ENCODE data around the gene SLCO4A1. TPM values are rescaled to one million over a fixed set of nuclear protein-coding genes. Genes with fewer than 3 reads are reported as not detected.

SLCO4A1 gene
- total and polyA plus RNA-seq, 9 of the 15 experiments (the other 6 are each of a cell fraction or from before 2014, with no cell fraction given) = 1.6 to 21.9 (median 12.8) TPM

Other genes with a start within 250 kb of the SLCO4A1 start
Only the 7 nearest of the 8 such genes appear.
- not detected in 2 replicates for gene RBBP8NL, start 215.0 kb upstream of the SLCO4A1 start, total RNA-seq (2014; rRNA removed)
- not detected in 2 replicates for gene RBBP8NL, start 215.0 kb upstream of the SLCO4A1 start, total RNA-seq (2014; rRNA removed; fragmentation: Illumina TruSeq; extraction: Trizol)
- not detected in 2 replicates for gene RBBP8NL, start 215.0 kb upstream of the SLCO4A1 start, total RNA-seq (2015; rRNA removed; fragmentation: Illumina TruSeq; extraction: Trizol)
- not detected in 2 replicates for gene RBBP8NL, start 215.0 kb upstream of the SLCO4A1 start, total RNA-seq (2021)
- not detected in 2 replicates for gene RBBP8NL, start 215.0 kb upstream of the SLCO4A1 start, polyA plus RNA-seq (2011; rRNA removed)
- gene RBBP8NL, start 215.0 kb upstream of the SLCO4A1 start, polyA plus RNA-seq (2014; fragmentation: Illumina TruSeq; extraction: Trizol) = not detected in 2 replicates
- not detected for gene RBBP8NL, start 215.0 kb upstream of the SLCO4A1 start, polyA plus RNA-seq (2014; fragmentation: Nextera tagmentation; extraction: Ambion mirVana)
- not detected in 2 replicates for gene RBBP8NL, start 215.0 kb upstream of the SLCO4A1 start, polyA plus RNA-seq (2014; rRNA removed)
- 0.18 and 0.45 TPM in 2 replicates for gene GATA5, start 166.5 kb upstream of the SLCO4A1 start, total RNA-seq (2014; rRNA removed)
- 0.06 TPM in 1 of 2 replicates, not detected in the other for gene GATA5, start 166.5 kb upstream of the SLCO4A1 start, total RNA-seq (2014; rRNA removed; fragmentation: Illumina TruSeq; extraction: Trizol)
- gene GATA5, start 166.5 kb upstream of the SLCO4A1 start, total RNA-seq (2015; rRNA removed; fragmentation: Illumina TruSeq; extraction: Trizol) = 0.08 and 0.22 TPM in 2 replicates
- gene GATA5, start 166.5 kb upstream of the SLCO4A1 start, total RNA-seq (2021) = 0.49 TPM in 2 replicates
- gene GATA5, start 166.5 kb upstream of the SLCO4A1 start, polyA plus RNA-seq (2011; rRNA removed) = 0.57 and 0.68 TPM in 2 replicates
- gene GATA5, start 166.5 kb upstream of the SLCO4A1 start, polyA plus RNA-seq (2014; fragmentation: Illumina TruSeq; extraction: Trizol) = 0.09 and 0.11 TPM in 2 replicates
- not detected for gene GATA5, start 166.5 kb upstream of the SLCO4A1 start, polyA plus RNA-seq (2014; fragmentation: Nextera tagmentation; extraction: Ambion mirVana)
- 0.16 and 0.34 TPM in 2 replicates for gene GATA5, start 166.5 kb upstream of the SLCO4A1 start, polyA plus RNA-seq (2014; rRNA removed)
- 0.41 TPM in 1 of 2 replicates, not detected in the other for gene NTSR1, start 66.3 kb downstream of the SLCO4A1 start, total RNA-seq (2014; rRNA removed)
- gene NTSR1, start 66.3 kb downstream of the SLCO4A1 start, total RNA-seq (2014; rRNA removed; fragmentation: Illumina TruSeq; extraction: Trizol) = 0.04 TPM in 1 of 2 replicates, not detected in the other
- gene NTSR1, start 66.3 kb downstream of the SLCO4A1 start, total RNA-seq (2015; rRNA removed; fragmentation: Illumina TruSeq; extraction: Trizol) = 0.14 and 0.15 TPM in 2 replicates
- gene NTSR1, start 66.3 kb downstream of the SLCO4A1 start, total RNA-seq (2021) = 0.38 and 0.40 TPM in 2 replicates
- 0.07 and 0.12 TPM in 2 replicates for gene NTSR1, start 66.3 kb downstream of the SLCO4A1 start, polyA plus RNA-seq (2011; rRNA removed)
- 0.22 and 0.25 TPM in 2 replicates for gene NTSR1, start 66.3 kb downstream of the SLCO4A1 start, polyA plus RNA-seq (2014; fragmentation: Illumina TruSeq; extraction: Trizol)
- not detected for gene NTSR1, start 66.3 kb downstream of the SLCO4A1 start, polyA plus RNA-seq (2014; fragmentation: Nextera tagmentation; extraction: Ambion mirVana)
- gene NTSR1, start 66.3 kb downstream of the SLCO4A1 start, polyA plus RNA-seq (2014; rRNA removed) = 0.04 and 0.12 TPM in 2 replicates
- gene MRGBP, start 154.0 kb downstream of the SLCO4A1 start, total RNA-seq (2014; rRNA removed) = 31.3 and 37.0 TPM in 2 replicates
- gene MRGBP, start 154.0 kb downstream of the SLCO4A1 start, total RNA-seq (2014; rRNA removed; fragmentation: Illumina TruSeq; extraction: Trizol) = 18.1 TPM in 2 replicates
- gene MRGBP, start 154.0 kb downstream of the SLCO4A1 start, total RNA-seq (2015; rRNA removed; fragmentation: Illumina TruSeq; extraction: Trizol) = 25.2 and 25.7 TPM in 2 replicates
- gene MRGBP, start 154.0 kb downstream of the SLCO4A1 start, total RNA-seq (2021) = 25.1 and 26.1 TPM in 2 replicates
- gene MRGBP, start 154.0 kb downstream of the SLCO4A1 start, polyA plus RNA-seq (2011; rRNA removed) = 18.7 and 20.7 TPM in 2 replicates
- gene MRGBP, start 154.0 kb downstream of the SLCO4A1 start, polyA plus RNA-seq (2014; fragmentation: Illumina TruSeq; extraction: Trizol) = 18.4 and 21.0 TPM in 2 replicates
- gene MRGBP, start 154.0 kb downstream of the SLCO4A1 start, polyA plus RNA-seq (2014; fragmentation: Nextera tagmentation; extraction: Ambion mirVana) = 1 to 10 TPM; 1.9 to 2.8 TPM
- 26.3 and 26.7 TPM in 2 replicates for gene MRGBP, start 154.0 kb downstream of the SLCO4A1 start, polyA plus RNA-seq (2014; rRNA removed)
- 56.3 and 56.5 TPM in 2 replicates for gene OGFR, start 162.3 kb downstream of the SLCO4A1 start, total RNA-seq (2014; rRNA removed)
- gene OGFR, start 162.3 kb downstream of the SLCO4A1 start, total RNA-seq (2014; rRNA removed; fragmentation: Illumina TruSeq; extraction: Trizol) = 8.9 and 10.3 TPM in 2 replicates
- gene OGFR, start 162.3 kb downstream of the SLCO4A1 start, total RNA-seq (2015; rRNA removed; fragmentation: Illumina TruSeq; extraction: Trizol) = 17.5 and 18.7 TPM in 2 replicates
- 33.1 and 36.5 TPM in 2 replicates for gene OGFR, start 162.3 kb downstream of the SLCO4A1 start, total RNA-seq (2021)
- gene OGFR, start 162.3 kb downstream of the SLCO4A1 start, polyA plus RNA-seq (2011; rRNA removed) = 23.3 and 25.4 TPM in 2 replicates
- 16.6 and 22.0 TPM in 2 replicates for gene OGFR, start 162.3 kb downstream of the SLCO4A1 start, polyA plus RNA-seq (2014; fragmentation: Illumina TruSeq; extraction: Trizol)
- under 1 TPM; 0.39 TPM for gene OGFR, start 162.3 kb downstream of the SLCO4A1 start, polyA plus RNA-seq (2014; fragmentation: Nextera tagmentation; extraction: Ambion mirVana)
- gene OGFR, start 162.3 kb downstream of the SLCO4A1 start, polyA plus RNA-seq (2014; rRNA removed) = 34.2 and 36.7 TPM in 2 replicates
- 0.77 and 1.9 TPM in 2 replicates for gene COL9A3, start 174.5 kb downstream of the SLCO4A1 start, total RNA-seq (2014; rRNA removed)
- gene COL9A3, start 174.5 kb downstream of the SLCO4A1 start, total RNA-seq (2014; rRNA removed; fragmentation: Illumina TruSeq; extraction: Trizol) = 0.18 and 0.51 TPM in 2 replicates
- gene COL9A3, start 174.5 kb downstream of the SLCO4A1 start, total RNA-seq (2015; rRNA removed; fragmentation: Illumina TruSeq; extraction: Trizol) = 0.98 and 1.4 TPM in 2 replicates
- gene COL9A3, start 174.5 kb downstream of the SLCO4A1 start, total RNA-seq (2021) = 1.3 and 1.7 TPM in 2 replicates
- 1.3 and 2.5 TPM in 2 replicates for gene COL9A3, start 174.5 kb downstream of the SLCO4A1 start, polyA plus RNA-seq (2011; rRNA removed)
- 0.48 and 0.76 TPM in 2 replicates for gene COL9A3, start 174.5 kb downstream of the SLCO4A1 start, polyA plus RNA-seq (2014; fragmentation: Illumina TruSeq; extraction: Trizol)
- gene COL9A3, start 174.5 kb downstream of the SLCO4A1 start, polyA plus RNA-seq (2014; fragmentation: Nextera tagmentation; extraction: Ambion mirVana) = under 1 TPM in 1 of 2 experiments, not detected in 1; 0.14 TPM
- 3.0 and 3.6 TPM in 2 replicates for gene COL9A3, start 174.5 kb downstream of the SLCO4A1 start, polyA plus RNA-seq (2014; rRNA removed)
- 11.1 and 11.2 TPM in 2 replicates for gene TCFL5, start 219.3 kb downstream of the SLCO4A1 start, total RNA-seq (2014; rRNA removed)
- gene TCFL5, start 219.3 kb downstream of the SLCO4A1 start, total RNA-seq (2014; rRNA removed; fragmentation: Illumina TruSeq; extraction: Trizol) = 7.4 and 7.9 TPM in 2 replicates
- 9.2 and 10.2 TPM in 2 replicates for gene TCFL5, start 219.3 kb downstream of the SLCO4A1 start, total RNA-seq (2015; rRNA removed; fragmentation: Illumina TruSeq; extraction: Trizol)
- 11.1 and 12.6 TPM in 2 replicates for gene TCFL5, start 219.3 kb downstream of the SLCO4A1 start, total RNA-seq (2021)
- 8.5 and 12.2 TPM in 2 replicates for gene TCFL5, start 219.3 kb downstream of the SLCO4A1 start, polyA plus RNA-seq (2011; rRNA removed)
- gene TCFL5, start 219.3 kb downstream of the SLCO4A1 start, polyA plus RNA-seq (2014; fragmentation: Illumina TruSeq; extraction: Trizol) = 5.9 and 7.9 TPM in 2 replicates
- gene TCFL5, start 219.3 kb downstream of the SLCO4A1 start, polyA plus RNA-seq (2014; fragmentation: Nextera tagmentation; extraction: Ambion mirVana) = 1 to 10 TPM in 1 of 2 experiments, under 1 TPM in 1; 1.00 to 1.1 TPM
- gene TCFL5, start 219.3 kb downstream of the SLCO4A1 start, polyA plus RNA-seq (2014; rRNA removed) = 9.1 and 10.5 TPM in 2 replicates

All from K562 (cell line).